GM18517 (cell line): ENCODE measurements around the gene HBA1.
"Not testable (repeated sequence)": the region's sequence is repeated elsewhere in the genome, so short reads cannot be mapped to it uniquely, and the experiment has no call there.

Experiments used
- ATAC-seq: cut with Tn5 transposase; IDR thresholded peaks from one replicate; pipeline ENCODE4 v1.9.1; 2021; ENCODE audit warnings: mild to moderate bottlenecking, moderate library complexity; ENCODE audit not compliant: unreplicated experiment

Gene HBA1

DNA sequence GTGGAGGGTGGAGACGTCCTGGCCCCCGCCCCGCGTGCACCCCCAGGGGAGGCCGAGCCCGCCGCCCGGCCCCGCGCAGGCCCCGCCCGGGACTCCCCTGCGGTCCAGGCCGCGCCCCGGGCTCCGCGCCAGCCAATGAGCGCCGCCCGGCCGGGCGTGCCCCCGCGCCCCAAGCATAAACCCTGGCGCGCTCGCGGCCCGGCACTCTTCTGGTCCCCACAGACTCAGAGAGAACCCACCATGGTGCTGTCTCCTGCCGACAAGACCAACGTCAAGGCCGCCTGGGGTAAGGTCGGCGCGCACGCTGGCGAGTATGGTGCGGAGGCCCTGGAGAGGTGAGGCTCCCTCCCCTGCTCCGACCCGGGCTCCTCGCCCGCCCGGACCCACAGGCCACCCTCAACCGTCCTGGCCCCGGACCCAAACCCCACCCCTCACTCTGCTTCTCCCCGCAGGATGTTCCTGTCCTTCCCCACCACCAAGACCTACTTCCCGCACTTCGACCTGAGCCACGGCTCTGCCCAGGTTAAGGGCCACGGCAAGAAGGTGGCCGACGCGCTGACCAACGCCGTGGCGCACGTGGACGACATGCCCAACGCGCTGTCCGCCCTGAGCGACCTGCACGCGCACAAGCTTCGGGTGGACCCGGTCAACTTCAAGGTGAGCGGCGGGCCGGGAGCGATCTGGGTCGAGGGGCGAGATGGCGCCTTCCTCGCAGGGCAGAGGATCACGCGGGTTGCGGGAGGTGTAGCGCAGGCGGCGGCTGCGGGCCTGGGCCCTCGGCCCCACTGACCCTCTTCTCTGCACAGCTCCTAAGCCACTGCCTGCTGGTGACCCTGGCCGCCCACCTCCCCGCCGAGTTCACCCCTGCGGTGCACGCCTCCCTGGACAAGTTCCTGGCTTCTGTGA lies at the start of gene HBA1:
Gene HBA1 (plus strand): TSS at position 204 of the 906 bp plus-strand sequence. CDS start 37 bp downstream, at position 241.
- ATAC-seq, result not testable (repeated sequence)

DNA sequence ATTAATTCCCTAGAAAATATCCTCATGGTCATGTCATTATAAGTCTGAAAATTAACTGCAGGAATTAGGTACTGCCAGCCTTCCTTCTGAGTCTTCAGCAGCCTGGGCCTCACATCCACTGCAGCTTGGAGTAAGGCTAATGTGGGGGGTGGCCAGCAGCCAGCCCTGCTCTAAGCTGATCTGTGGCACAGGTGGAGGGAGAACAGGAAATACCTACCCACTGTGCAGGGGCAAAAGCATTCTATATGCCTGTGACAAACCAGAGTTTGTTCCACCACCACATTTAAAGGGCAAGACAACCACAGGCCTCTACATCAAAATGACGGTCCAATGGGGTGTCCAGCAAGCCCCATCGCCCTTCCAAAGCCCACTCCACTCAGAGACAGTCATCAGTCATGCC lies 47.4 kb upstream of the HBA1 start:
- ATAC-seq, result no peak

DNA sequence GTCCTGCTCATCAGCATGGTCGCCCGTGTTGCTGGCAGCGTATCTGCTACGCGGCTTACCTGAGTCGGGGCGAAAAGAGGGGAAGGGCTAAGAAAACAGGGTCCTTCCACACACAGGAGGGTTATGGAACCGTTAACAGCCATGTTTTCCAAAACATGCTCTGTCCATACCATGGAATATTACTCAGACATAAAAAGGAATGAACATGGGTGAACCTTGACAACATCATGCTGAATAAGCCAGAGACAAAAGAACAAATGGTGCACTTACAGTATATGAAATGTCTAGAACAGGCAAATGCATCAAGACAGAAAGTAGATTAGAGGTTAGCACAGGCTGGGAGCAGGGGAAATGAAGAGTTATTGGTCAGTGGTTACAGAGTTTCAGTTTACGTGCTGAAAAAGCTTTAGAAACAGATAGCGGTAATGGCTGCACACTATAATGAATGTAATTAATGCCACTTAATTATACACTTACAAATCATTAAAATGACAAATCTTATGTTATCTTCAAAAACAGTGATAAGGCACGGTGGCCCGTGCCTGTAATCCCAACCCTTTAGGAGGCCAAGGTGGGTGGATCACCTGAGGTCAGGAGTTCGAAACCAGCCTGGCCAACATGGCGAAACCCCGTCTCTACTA lies 45.8 kb upstream of the HBA1 start:
- no peak for ATAC-seq

DNA sequence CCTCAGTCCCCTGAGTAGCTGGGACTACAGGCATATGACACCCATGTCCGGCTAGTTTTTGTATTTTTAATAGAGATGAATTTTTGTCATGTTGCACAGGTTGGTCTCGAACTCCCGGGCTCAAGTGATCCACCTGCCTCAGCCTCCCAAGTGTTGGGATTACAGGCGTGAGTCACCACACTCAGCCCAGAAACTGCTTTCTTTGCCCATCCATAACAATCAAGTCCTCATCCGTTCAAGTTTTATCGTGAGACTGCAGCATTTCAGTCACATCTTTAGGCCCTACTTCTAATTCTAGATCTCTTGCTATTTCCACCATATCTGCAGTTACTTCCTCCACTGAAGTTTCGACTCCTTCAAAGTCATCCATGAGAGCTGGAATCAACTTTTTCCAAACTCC lies 44.4 kb upstream of the HBA1 start:
- no peak for ATAC-seq

DNA sequence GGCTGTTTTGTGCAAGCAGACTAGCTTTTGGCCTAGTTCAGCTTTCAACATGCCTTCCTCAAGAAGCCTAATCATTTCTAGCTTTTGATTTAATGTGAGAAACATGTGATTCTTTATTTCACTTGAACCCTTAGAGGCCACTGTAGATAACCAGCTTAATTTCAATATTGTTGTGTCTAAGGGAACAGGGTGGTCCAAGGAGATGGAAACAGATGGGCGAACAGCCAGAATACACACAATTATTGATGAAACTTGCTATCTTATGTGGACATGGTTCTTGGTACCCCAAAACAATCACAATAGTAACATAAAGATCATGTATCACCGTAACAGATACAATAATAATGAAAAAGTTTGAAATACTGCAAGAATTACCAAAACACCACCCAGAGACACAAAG lies 42.8 kb upstream of the HBA1 start:
- ATAC-seq, result no peak

DNA sequence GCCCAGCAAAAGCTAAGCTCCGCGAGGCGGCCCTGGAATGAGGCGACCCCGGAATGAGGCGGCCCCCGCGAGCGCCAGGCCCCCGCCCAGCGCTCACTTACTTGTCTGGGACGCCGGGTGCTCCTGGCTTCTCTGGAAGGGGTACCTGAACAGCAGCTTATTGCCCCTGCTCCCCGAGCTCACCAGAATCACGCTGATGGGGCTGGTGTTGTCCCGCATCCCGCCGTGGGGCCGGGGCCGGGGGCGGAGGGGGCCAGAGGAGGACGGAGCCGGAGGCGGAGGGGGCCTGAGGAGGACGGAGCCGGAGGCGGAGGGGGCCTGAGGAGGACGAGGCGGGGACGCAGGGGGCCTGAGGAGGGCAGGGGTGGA lies 38.4 kb upstream of the HBA1 start:
- no peak for ATAC-seq

DNA sequence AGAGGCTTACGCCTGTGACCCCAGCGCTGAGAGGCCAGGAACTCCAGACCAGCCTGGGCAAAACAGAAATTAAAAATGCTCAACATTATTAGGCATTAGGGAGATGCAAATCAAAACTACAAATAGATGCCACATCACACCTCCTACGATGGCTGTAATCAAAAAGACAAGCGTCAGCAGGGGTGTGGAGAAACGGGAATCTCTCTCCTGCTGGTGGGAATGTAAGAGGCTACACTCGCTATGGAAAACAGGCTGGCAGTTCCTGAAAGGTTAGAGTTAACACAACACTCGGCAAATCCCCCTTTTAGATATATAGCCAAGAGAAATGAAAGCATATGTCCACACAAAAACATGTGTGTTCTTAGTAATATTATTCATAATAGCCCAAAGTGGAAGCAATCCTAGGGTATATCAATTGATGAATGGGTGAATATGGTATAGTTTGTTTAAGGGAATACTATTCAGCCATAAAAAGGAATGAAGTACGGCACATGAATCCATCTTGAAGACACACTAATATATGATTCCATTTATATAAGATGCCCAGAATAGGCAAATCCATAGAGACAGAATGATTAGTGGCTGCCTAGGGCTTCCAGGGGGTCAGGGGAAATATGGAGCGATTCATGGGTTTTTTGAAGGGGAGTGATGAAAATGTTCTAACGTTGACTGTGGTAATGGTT lies 36.2 kb upstream of the HBA1 start:
- no peak for ATAC-seq

DNA sequence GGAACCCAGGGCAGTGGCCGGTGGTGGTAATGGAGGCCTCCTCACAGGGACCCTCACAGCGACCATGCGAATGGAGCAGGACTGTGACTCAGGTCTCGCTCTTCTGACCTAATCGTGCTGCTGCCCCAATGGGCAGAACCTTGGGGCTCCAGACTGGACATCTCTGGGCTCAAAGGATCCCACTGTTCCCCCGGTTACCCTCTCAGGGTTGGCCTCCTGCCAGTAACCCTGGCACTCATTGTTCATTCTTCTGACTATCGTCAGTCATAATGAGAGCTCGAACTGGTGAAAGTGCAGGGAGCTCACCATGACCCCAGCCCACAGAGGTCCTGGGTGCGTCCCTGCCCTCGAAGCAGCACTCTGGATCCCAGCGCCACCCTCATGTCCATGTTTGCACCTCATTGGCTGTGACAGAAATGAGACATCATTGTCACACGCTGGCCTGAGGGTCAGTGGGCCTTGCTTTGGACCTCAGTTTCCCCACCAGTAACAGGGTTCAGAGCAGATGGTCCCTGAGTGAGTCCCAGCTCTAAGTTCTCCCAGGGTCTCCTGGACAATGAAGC lies 34.0 kb upstream of the HBA1 start:
- ATAC-seq, result no peak

DNA sequence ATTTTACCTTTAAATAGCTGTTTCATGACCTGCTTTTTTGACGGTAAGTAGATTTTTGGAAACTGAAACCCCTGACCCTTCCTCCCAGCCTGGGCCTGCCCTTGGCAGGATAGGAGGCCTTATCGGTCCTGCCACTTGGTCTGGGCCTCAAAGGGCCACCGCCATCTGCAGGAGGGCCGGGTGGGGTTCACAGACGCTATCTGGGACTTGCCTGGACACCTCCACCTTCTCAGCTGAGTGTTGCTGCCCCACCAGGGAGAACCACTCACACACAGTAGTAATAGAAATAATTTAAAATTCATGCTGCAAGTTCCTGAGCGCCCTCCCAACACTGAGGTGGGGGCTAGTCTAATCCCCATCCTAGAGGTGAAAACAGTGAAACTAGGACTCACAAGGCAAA lies 33.4 kb upstream of the HBA1 start:
- no peak for ATAC-seq

DNA sequence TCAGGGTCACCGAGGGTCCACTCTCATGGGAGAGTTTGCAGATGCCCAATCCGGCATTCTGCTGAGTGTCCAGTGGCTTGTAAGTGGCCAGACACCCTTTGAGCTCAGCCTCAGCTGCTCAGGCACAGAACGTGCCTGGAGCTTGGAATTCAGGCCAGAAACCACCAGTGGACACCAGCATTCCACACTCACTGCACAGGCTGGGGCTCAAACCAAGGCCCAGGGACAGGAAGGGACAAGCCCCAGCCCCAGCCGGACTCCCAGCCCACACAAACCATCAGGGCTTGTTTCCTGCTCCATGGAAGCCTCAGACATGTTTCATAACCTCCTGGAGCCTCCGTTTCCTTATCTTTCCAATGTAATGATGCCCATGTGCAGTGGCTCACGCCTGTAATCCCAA lies 33.0 kb upstream of the HBA1 start:
- ATAC-seq, result no peak

DNA sequence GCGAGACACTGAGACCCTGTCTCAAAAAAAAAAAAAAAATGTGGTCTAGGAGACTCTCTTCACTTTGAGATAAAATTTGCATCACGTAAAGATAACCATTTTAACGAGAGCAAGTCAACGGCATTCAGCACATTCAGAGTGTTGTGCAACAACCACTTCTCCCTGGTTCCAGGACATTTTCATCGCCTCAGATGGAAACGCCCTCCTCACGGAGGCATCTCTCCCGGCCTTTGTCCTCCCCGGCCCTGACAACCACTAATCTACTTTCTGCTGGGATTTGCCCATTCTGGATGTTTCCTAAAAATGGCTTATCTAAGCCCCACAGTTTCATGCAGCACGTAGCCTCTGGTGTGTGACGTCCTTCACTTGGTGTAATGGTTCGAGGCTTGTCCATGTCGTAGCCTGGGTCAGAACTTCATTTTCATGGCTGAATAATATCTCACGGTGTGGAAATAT lies 31.7 kb upstream of the HBA1 start:
- no peak for ATAC-seq

DNA sequence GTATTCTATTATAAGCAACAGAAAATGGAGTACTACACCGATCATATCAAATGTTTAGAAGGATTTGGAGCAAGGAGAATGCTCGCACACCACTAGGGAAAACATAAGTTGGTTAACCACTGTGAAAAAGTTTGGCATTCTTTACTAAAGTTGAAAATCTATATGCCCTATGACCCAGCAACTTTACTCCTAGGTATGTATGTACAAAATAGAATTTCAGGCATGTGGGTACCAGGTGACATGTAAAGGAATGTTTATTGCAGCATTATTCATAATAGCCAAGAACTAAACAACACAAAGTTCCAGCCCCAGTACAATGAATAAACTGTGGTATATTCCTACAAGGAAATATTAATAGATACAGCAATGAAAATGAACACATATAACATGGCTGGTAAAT lies 29.8 kb upstream of the HBA1 start:
- no peak for ATAC-seq

DNA sequence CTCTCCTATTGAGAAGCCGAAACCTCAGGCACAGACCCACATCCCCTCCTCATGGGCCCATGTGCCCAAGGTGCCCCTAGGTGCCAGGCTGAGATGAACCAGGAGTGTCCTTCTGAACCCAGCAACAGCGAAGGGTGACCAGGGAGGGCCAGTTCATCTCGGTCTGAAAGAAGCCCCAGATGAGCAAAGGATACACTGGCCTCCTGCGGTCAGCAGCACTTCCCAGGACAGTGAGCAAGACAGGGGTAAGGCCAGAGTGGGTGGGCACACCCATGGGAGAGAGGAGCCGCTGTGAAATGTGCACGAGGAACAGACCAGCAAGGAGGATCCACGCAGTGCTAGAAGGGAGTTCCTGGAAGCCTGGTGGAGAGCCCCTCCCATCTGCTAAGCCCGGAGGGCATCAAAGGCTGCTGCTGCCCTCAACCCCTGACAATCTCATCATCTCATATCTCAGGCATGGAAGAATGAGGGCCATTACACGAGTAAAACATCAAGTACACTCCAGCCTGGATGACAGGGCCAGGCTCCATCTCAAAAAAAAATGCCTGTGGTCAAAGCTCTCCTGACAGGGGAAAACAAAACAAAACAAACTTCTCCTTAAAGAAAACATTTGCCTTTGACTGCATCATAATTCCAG lies 27.3 kb upstream of the HBA1 start:
- ATAC-seq, result no peak

DNA sequence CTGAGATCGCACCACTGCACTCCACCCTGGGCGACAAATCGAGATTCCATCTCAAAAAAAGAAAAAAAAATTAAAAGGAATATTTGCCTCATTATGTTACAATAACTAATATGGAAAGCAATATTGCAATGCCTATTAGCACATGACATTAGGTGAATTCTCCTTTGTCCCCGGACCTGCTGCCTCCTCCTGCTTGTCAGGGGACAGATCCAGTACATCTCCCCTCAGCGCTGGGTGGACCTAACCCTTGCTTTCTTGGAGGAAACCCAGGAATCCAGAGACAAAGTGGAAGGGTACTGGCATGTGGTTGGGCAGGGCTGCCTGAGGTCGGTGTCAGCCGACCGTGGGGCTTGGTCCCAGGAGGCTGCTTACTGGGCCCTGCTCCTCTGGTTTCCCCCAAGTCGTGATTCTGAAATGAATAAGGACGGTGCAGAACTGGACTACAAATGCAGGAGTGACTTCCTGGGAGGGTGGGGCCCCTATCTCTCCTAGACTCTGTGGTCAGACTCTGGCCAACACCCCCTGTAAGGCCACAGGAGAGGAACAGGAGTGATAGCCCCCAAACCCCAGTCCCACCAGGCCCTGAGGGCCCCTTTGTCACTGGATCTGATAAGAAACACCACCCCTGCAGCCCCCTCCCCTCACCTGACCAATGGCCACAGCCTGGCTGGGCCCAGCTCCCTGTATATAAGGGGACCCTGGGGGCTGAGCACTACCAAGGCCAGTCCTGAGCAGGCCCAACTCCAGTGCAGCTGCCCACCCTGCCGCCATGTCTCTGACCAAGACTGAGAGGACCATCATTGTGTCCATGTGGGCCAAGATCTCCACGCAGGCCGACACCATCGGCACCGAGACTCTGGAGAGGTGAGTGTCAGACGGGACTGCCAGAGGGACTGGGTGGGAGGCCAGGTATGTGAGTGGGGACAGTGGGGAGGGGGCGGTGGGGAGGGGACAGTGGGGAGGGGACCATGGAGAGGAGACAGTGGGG lies 24.0 kb upstream of the HBA1 start, which contains the start of gene HBZ:
Gene HBZ (plus strand): TSS at position 504 of the 988 bp plus-strand sequence. CDS start 266 bp downstream, at position 770.
- ATAC-seq, result no peak

DNA sequence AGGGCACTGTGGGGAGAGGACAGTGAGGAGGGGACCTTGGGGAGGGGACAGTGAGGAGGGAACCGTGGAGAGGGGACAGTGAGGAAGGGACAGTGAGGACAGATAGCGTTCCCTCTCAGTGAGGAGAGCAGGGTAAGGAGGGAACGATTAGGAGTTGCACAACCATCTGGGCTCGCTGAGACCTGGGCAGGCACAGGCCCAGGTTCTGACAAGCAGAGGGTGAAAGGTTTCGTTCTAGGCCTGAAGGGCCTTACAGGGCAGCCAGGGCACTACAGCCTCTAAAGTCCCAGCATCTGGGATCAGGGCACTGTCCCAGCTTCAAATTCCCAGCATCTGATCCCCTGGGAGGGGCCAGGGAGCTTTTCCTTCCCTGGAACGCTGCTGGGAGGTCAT lies 23.4 kb upstream of the HBA1 start:
- not testable (repeated sequence) for ATAC-seq

DNA sequence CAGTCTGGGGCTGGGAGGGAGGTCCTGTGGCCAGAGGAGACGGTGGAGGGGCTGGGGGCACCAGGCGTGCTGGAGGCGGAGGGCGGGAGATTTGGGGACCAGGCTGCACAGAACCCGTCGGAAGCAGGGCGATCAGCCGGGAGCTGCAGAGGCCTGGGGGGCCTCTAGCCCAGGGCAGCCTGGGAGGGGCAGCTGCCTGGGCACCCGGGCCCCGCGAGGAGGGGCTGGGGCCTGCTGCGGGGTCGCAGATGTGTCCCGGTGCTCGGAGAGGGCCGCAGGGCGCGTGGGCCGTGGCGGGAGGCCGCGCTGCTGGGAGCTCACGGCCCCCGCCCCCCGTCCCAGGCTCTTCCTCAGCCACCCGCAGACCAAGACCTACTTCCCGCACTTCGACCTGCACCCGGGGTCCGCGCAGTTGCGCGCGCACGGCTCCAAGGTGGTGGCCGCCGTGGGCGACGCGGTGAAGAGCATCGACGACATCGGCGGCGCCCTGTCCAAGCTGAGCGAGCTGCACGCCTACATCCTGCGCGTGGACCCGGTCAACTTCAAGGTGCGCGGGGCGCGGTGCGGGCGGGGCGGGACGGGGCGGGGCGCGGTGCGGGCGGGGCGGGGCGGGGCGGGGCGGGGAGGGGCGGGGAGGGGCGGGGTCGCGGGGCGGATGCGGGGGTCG lies 22.8 kb upstream of the HBA1 start:
- ATAC-seq, result not testable (repeated sequence)

DNA sequence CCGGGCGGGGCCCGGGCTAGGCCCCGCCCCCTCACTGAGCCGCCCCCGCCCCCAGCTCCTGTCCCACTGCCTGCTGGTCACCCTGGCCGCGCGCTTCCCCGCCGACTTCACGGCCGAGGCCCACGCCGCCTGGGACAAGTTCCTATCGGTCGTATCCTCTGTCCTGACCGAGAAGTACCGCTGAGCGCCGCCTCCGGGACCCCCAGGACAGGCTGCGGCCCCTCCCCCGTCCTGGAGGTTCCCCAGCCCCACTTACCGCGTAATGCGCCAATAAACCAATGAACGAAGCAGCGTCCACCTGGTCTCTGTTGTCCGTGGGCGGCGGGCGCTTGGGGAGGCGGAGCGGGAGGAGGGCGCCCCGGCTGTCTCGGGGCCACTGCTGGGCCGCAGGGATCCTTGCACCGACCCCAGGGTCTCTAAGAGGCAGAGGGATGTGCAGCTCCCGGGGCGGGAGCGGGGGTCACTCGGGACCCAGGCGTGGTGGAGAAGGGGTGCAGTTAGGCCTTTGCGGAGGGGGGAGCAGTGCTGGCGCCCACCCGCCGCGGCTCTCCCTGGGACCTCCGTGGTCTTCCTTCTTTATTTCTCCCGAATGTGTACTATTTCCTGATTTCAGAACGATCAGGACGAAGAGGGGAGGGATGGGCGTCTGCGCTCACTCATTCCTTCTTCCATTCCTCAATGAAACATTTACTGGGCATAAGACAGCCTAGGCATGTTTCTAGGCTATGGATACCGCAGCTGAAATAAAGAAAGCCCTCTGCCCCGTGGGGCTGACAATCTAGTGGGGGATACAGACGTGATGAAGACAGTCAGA lies 22.1 kb upstream of the HBA1 start:
- ATAC-seq, result no peak

DNA sequence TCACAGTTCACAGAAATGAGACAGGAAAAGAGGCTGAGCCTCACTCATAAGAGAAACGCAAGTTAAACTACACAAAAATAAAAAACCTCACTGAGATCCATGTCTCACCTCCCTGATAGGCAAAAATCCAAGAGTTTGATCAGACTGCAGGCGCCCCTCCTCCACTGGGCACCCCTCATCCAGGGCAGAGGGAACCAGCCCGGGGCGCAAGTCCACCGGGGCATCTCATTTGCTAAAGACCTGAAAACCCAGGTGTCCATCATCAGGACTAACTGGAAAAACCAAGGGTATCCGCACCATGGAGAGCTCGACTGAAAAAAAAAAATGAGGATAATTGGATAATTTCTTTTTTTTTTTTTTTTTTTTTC lies 21.5 kb upstream of the HBA1 start:
- ATAC-seq, result no peak
